Ishikawa (cell line): ENCODE results near the gene MYO5C.

Experiments
- CEBPB ChIP-seq: IDR thresholded peaks from 2 replicates; pipeline ENCODE4 v1.6.1; 2012
- CREB1 ChIP-seq: IDR thresholded peaks from 2 replicates; pipeline ENCODE4 v1.6.1; 2012; ENCODE audit warnings: low read depth
- EGR1 ChIP-seq: IDR thresholded peaks from 2 replicates; pipeline ENCODE4 v1.6.1; 2012
- EP300 ChIP-seq: IDR thresholded peaks from 2 replicates; pipeline ENCODE4 v1.6.1; 2012; ENCODE audit warnings: borderline replicate concordance
- FOXM1 ChIP-seq: IDR thresholded peaks from 2 replicates; pipeline ENCODE4 v1.6.1; 2012; ENCODE audit warnings: low read depth, borderline replicate concordance
- NFIC ChIP-seq: IDR thresholded peaks from 2 replicates; pipeline ENCODE4 v1.6.1; 2012
- RAD21 ChIP-seq: IDR thresholded peaks from 2 replicates; pipeline ENCODE4 v1.6.1; 2012; ENCODE audit warnings: low read depth
- TAF1 ChIP-seq: IDR thresholded peaks from 2 replicates; pipeline ENCODE4 v1.6.1; 2012; ENCODE audit warnings: low read depth, mild to moderate bottlenecking
- TCF12 ChIP-seq: IDR thresholded peaks from 2 replicates; pipeline ENCODE4 v1.6.1; 2012; ENCODE audit warnings: low read depth
- TEAD4 ChIP-seq: IDR thresholded peaks from 2 replicates; pipeline ENCODE4 v1.6.1; 2012
- YY1 ChIP-seq: IDR thresholded peaks from 2 replicates; pipeline ENCODE4 v1.6.1; 2012; ENCODE audit warnings: low read depth
- ZBTB7A ChIP-seq: IDR thresholded peaks from 2 replicates; pipeline ENCODE4 v1.6.1; 2012; ENCODE audit warnings: low read depth
- TF ChIP-seq, protein P1 (sequence below): IDR thresholded peaks from 2 replicates; pipeline ENCODE4 v1.6.1; 2012
- TF ChIP-seq, protein P2 (sequence below): IDR thresholded peaks from 2 replicates; pipeline ENCODE4 v1.6.1; 2012; ENCODE audit warnings: low read depth, mild to moderate bottlenecking
- TF ChIP-seq, protein P3 (sequence below): IDR thresholded peaks from 2 replicates; pipeline ENCODE4 v1.6.1; 2012

MYO5C gene

DNA sequence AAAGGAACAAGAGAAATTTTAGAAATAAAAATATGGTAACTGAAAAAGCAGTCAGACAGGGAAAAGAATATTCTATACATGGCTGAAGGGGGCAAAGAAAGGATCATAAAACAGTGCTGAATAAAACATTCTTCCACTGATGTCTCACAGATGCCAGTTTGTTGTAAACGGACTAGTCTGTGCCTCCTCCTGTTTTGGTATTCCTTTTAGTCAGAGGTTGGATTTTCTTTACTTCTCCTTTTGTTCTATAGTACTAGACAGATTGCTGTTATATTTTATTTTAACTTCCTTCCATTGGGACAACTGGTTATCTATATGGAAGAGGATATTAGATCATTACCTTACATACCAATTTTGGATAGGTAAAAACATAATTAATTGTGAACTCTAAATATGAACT lies 88.4 kb downstream of the MYO5C start:
- no peak for TF ChIP-seq RAD21

DNA sequence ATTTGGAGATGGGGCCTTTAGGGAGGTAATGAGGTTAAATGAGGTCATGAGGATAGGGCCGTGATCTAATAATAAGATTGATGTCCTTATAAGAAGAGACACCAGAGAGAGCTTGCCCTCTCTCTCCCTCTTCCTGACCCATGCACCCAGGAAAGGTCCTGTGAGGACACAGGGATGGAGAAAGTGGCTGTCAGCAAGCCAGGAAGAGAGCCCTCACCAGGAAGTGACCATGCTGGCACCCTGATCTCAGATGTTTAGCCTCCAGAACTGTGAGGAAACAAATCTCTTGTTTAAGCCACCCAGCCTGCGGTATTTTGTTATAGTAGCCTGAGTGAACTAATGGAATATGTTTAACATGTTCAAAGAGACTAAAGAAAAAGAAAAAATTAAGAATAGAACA lies 89.2 kb downstream of the MYO5C start:
- TF ChIP-seq, protein P1, sequence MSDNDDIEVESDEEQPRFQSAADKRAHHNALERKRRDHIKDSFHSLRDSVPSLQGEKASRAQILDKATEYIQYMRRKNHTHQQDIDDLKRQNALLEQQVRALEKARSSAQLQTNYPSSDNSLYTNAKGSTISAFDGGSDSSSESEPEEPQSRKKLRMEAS, result no peak
- TF ChIP-seq TCF12 (no peak), TAF1 (no peak), RAD21 (no peak)

DNA sequence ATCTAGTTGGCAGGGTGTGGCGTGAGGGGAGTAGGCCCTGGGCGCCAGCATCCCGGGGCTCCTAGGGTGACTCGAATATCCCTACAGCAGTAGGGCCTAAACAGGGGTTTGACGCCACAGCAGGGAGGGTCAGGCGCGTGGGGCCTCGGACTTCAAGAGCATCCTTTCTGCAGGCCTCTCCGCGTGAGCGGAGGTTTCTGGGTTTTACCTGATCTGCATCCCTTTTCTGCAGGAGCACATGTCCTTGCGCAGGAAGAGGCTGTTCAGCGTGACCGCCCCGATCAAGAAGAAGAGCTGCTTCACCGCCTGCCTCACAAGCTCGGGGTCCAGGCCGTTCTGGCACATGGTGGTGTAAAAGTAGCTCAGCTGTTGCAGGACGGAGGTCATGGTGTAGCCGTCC lies 90.9 kb downstream of the MYO5C start:
- no peak for TF ChIP-seq EGR1
- TF ChIP-seq, protein P2, sequence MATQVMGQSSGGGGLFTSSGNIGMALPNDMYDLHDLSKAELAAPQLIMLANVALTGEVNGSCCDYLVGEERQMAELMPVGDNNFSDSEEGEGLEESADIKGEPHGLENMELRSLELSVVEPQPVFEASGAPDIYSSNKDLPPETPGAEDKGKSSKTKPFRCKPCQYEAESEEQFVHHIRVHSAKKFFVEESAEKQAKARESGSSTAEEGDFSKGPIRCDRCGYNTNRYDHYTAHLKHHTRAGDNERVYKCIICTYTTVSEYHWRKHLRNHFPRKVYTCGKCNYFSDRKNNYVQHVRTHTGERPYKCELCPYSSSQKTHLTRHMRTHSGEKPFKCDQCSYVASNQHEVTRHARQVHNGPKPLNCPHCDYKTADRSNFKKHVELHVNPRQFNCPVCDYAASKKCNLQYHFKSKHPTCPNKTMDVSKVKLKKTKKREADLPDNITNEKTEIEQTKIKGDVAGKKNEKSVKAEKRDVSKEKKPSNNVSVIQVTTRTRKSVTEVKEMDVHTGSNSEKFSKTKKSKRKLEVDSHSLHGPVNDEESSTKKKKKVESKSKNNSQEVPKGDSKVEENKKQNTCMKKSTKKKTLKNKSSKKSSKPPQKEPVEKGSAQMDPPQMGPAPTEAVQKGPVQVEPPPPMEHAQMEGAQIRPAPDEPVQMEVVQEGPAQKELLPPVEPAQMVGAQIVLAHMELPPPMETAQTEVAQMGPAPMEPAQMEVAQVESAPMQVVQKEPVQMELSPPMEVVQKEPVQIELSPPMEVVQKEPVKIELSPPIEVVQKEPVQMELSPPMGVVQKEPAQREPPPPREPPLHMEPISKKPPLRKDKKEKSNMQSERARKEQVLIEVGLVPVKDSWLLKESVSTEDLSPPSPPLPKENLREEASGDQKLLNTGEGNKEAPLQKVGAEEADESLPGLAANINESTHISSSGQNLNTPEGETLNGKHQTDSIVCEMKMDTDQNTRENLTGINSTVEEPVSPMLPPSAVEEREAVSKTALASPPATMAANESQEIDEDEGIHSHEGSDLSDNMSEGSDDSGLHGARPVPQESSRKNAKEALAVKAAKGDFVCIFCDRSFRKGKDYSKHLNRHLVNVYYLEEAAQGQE, result no peak
- no peak for TF ChIP-seq EP300
- no peak for TF ChIP-seq YY1
- no peak for TF ChIP-seq TCF12
- TF ChIP-seq ZBTB7A, result no peak
- TF ChIP-seq NFIC, result no peak
- no peak for TF ChIP-seq TEAD4
- TF ChIP-seq CEBPB, result no peak
- TF ChIP-seq CREB1, result no peak
- TF ChIP-seq, protein P1, result no peak

DNA sequence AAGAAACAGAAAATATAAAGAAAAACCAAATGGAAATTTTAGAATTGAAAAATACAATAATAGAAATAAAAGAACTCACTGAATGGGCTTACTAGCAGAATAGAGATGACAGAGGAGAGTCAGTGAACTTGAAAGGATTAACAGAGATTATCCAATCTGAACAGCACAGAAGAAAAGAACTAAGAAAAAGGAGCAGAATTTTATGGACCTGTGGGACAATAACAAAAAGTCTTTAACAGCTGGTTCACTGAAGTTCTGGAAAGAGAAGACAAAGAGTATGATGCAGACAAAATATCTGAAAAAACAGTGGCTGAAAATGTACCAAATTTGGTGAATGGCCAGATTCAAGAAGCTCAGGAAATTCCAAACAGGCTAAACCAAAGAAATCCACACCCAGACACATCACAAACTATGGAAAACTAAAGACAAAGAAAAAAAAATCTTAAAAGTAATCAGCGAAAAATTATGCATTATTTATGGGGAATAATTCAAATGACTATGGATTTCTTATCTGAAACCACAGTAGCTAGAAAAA lies 94.7 kb downstream of the MYO5C start:
- no peak for TF ChIP-seq ZBTB7A
- TF ChIP-seq TEAD4, result no peak
- TF ChIP-seq EP300, result no peak
- TF ChIP-seq, protein P1, result no peak
- TF ChIP-seq TAF1, result no peak
- no peak for TF ChIP-seq CEBPB
- TF ChIP-seq FOXM1, result no peak
- TF ChIP-seq, protein P2, result no peak
- no peak for TF ChIP-seq EGR1

GRCh38 chr15:52199271-52199670 lies 96.3 kb downstream of the MYO5C start:
- TF ChIP-seq, protein P3, sequence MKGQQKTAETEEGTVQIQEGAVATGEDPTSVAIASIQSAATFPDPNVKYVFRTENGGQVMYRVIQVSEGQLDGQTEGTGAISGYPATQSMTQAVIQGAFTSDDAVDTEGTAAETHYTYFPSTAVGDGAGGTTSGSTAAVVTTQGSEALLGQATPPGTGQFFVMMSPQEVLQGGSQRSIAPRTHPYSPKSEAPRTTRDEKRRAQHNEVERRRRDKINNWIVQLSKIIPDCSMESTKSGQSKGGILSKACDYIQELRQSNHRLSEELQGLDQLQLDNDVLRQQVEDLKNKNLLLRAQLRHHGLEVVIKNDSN, result no peak
- TF ChIP-seq CREB1 (no peak), EP300 (no peak), ZBTB7A (no peak), TCF12 (no peak), TAF1 (no peak), FOXM1 (no peak), NFIC (no peak), CEBPB (no peak), YY1 (no peak), RAD21 (no peak)
- TF ChIP-seq, protein P2, result no peak
- TF ChIP-seq, protein P1, result no peak

DNA sequence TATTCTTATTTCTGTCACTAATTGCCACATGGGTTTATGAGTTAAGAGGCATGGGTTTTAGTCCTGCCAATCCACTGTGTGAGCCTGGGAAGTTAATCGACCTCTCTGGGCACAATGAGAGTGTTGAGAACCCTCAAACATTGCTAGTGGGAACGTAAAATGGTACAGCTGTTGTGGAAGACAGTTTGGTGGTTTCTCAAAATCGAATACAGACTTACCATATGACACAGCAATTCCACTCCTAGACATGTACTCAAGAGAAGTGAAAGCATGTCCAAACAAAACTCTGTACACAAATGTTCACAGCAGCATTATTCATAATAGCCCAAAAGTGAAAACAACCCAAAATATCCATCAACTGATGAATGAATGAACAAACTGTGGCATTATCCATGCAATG lies 98.7 kb downstream of the MYO5C start:
- TF ChIP-seq CEBPB, result no peak
- no peak for TF ChIP-seq NFIC
- TF ChIP-seq, protein P2, result no peak
- TF ChIP-seq EGR1, result no peak
- no peak for TF ChIP-seq RAD21
- TF ChIP-seq TCF12, result no peak
- no peak for TF ChIP-seq CREB1
- TF ChIP-seq, protein P1, result no peak
- no peak for TF ChIP-seq ZBTB7A
- no peak for TF ChIP-seq TEAD4
- TF ChIP-seq, protein P3, result no peak
- no peak for TF ChIP-seq YY1
- no peak for TF ChIP-seq EP300
- TF ChIP-seq FOXM1, result no peak
- TF ChIP-seq TAF1, result no peak
